GM19452 (cell line): ENCODE measurements around the gene ZBTB20.

Experiments
- ATAC-seq: cut with Tn5 transposase; IDR thresholded peaks from one replicate; pipeline ENCODE4 v1.9.1; 2021; ENCODE audit not compliant: unreplicated experiment

The ZBTB20 gene

DNA sequence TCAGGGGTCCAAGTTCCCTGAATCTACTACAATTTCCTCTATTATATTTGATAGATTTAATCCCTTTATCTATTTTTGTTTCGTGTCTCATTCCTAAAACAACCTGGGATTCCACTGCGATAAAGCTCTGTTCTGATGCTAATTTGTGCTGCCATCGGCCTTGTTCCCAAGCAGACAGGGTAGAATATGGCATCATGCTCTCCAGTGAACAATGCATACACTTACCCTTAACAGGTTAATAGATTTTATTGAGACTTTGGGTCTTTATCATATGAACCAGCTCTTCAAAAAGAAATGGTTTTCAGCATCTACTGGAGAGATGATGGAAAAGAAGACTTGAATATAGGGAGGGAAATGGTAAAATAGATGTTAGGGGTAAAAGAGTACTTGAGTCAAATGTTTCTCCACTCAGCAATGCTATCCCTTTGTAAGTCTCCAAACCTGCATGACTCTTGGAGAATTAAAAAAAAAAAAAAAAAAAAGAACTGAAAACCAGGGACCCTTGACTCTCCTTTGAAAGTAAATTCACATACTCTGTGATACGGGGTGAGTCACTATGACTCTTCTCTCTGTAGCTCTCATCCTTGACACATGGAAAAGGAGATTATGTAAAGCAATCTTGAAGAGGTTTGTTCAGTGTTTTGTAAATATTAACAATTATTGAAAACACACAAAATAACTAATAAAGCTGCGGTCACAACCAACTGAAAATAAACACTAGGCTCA lies 268.8 kb downstream of the ZBTB20 start:
- ATAC-seq, result no peak

DNA sequence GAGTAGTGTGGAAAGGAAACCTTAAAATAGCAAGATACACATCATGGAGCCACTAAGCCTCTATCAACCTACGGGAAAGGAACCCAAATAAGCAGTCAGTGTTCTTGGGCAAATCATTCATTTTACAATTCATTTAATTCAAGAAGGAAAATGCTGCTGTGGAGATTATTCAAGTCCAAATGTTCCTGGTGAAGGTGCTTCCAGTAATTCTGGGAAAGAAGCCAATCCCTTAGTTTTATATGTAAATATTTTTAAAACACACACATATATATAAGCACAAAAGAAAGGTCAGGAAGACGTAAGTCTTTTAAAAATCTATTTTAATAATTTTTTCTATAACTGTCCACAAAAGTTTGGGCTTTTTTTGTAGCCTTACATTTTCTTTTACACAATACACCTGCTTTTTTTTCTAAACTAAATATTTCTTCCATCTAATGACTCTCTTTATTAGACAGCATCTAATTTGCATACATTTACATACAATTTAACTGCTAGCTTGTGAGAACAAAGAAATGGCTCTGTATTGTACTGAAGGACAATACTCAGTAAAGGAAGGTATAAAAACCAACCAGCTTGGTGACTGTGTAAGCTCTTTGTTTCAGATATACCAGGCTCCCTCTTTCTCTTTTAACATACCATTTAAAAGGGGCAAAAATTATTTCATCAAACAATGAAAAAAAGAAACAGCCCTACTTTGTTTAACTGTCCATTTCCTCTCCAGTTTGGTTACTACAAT lies 269.5 kb downstream of the ZBTB20 start:
- ATAC-seq, result no peak

DNA sequence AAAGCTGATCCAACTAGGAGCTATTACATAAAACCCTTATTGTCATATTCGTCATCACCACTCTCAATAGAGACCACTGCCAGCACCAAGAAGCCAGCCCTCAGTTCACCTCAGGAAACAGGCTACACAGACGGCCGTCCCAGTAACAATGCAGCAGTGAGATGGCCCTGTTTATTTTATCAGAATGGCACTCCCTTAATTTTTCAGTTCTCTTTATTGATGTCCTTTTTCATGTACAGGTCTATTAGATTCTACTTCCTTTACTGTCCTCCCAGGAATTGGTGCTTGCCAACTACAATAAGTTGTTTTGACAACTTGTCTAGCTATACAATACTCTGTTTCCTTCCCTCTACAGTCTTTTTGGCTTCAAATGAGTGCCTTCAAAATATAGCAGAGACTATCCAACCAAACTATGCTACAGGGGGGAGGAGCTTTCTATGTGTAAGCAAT lies 272.5 kb downstream of the ZBTB20 start:
- ATAC-seq, result no peak

DNA sequence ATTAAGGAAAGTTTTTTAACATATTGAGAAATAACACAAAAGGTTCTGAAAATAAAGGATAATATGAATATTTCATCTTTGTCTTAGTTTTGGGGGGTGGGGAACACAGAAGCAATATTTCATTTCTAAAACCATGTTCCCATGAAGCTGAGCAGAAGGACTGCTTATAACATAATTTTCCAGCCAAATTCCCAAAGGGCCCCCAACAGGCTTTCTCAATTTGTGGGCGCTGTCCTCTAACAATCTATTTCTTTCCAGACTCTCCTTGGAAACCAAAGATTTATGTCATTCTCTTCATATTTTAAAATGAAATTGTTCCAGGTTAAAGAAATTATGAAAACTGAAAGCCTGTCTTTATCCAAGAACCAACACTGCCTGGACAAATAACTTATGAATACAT lies 273.5 kb downstream of the ZBTB20 start:
- no peak for ATAC-seq

DNA sequence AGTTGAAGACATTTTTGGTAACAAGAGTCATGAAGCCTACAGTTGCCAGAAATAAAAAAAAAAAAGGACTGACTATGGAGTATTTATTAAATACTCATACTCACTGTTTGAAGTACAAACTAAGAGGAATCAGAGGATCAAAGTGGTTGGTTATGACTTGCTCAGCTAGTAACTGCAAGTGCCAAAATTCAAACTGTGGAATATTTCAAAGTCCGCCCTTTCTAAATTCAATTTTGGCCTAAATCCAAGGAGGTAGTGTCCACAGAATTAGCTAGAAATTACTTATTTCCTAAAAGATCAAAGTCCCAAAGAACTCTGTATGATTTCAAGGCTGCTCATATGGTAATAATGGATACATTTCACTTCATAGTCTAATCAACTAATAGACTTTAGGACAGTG lies 274.5 kb downstream of the ZBTB20 start:
- no peak for ATAC-seq

GRCh38 chr3:114872050-114872449 lies 275.0 kb downstream of the ZBTB20 start:
- no peak for ATAC-seq

GRCh38 chr3:114867835-114868503 lies 279.1 kb downstream of the ZBTB20 start:
- no peak for ATAC-seq

GRCh38 chr3:114867359-114867758 lies 279.7 kb downstream of the ZBTB20 start:
- ATAC-seq, result no peak

GRCh38 chr3:114866430-114866829 lies 280.7 kb downstream of the ZBTB20 start:
- ATAC-seq, result no peak

DNA sequence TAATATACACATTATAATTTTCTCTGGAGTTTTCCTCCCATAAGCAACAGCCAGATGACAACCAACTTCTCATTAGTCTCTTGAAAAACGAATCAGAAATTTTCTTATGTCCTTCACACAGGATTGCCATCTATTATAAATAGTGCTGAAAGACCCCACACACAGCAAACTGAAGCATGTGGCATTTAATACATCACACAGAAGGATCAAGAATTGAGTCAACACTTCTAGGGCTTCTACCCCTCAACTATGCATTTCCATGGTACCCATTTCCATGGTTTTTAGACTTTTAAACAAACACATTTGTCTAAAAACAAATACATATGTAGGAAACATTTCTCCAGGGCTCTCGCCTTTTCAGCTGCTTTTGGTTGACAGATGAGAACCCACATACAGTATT lies 282.1 kb downstream of the ZBTB20 start:
- no peak for ATAC-seq

DNA sequence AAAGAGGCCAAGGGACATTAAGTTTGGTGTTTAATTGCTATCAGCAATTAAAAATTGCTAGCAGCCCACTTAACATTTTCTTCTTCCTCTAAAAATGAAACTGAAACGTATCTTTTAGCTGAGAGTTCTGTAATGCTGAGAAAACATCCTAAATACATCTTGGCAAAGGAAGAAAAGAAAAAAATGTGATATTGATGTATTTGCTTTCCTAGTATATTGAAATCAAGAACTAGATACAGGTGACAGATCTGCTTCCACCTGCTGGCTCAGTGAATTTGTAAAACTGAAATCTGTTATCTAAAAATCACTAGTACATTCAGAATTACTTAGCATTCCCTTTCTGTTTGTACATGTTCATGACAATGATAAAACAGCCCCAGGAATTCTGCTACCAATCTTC lies 283.2 kb downstream of the ZBTB20 start:
- no peak for ATAC-seq

DNA sequence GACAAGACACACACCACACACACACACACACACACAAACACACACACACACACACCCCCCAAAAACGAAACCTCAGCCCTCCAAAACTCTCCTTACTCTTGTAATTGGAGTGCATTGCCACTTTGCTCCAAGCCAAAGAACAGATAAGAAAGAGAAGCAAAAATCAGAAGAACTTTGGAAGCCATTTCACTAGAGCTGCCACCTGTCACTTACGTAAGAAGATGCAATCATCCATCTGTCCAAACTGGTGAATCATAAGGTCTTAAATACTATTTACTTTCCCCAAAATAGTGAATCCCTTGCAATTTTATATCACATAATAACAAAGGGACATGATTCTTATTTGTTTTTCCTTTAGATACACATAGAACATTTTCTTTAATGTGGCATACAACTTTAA lies 285.4 kb downstream of the ZBTB20 start:
- no peak for ATAC-seq

DNA sequence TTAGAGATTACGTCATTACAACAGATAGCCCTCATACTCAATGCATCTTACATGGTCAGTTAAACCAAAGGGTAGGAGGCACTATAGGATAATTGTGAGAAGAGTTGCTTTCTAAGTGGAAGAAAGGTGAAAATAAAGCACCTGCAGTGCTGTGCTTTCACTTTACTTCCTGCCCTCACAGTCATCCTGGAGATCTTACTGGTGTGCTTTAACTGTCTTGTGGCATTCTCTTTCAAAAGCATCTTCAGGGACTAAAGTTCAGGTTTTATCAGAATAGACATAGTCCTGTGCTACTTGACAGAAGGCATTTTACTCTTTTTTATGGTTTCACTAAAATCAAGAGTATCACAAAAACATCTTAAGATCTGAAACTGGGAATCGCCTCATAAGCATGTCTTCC lies 286.6 kb downstream of the ZBTB20 start:
- ATAC-seq, result no peak

DNA sequence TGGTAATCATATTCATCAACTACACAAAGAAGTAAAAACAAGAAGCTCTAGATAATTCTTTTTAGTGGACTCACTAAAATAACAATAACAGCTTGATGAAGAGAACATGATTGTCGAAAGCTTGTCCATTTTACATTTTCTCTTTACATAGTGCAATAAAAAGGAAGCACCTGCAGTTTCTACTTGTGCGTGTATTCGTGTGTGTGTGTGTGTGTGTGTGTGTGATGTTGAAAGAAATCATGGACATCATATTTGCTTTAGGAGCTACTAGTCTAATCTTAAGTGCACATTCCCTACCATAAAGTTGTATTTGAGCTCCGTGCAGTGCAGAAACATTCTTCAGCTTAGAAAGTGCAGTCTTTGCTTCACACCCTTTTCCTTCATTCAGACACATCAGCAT lies 288.8 kb downstream of the ZBTB20 start:
- no peak for ATAC-seq

DNA sequence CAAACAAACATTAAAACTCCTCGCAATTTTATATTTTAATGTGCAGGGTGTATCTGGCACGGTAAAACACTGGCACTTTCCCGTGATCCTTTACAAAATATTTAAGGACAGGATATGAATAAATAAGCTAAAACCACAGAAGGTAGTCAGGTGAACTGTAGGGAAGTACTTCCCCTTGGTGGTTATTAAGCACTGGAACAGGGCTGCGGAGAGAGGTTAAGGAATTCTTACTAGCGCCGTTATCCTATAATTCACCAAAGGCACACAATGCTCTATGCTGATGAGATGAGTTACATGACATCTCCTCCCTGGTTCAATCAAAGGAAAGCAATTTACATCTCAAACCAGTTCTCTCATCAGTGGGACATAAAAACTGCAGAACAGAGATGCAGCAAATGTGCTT lies 289.8 kb downstream of the ZBTB20 start:
- ATAC-seq, result no peak

- no peak for ATAC-seq
Measured at GRCh38 chr3:114856835-114857234, 290.3 kb downstream of the ZBTB20 start.

DNA sequence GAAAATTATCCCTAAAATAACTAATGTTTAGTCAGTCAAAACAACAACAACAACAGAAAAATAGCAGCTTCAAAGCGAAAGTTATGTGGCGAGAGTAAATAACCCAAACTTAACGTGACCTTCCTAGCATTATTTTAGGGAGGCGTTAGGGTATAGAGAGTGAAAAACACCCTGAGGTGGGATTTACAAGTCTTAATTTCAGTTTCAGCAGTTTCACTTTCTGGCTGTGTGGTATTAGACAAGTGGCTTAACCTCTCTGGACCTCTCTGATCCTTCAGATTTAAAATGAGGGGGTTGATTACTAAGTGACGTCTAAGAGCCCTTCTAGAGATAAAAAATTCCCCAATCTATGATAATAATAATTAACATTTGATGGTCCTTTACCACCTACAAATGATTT lies 291.2 kb downstream of the ZBTB20 start:
- ATAC-seq, result peak; percentile 56

DNA sequence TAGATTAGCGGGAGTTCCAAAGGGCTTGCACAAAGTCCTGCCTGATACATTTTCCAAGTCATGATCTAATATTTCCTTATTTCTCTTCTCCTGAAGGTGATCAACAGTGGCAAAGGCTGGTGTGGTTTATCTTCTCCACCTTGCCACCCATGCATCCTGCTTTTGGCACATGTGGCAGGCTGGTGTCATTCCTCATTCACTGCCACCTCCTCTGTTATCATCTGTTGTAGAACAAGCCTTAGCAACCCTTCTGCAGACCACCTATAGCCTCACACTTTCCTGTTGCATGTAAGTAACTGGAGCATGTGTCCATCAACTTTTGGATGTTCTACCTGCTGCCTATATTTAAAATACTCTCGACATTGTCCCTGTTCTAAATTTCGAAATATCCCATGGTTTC lies 294.1 kb downstream of the ZBTB20 start:
- ATAC-seq, result no peak

- ATAC-seq, result no peak
Measured at GRCh38 chr3:114850898-114851297, 296.2 kb downstream of the ZBTB20 start.

DNA sequence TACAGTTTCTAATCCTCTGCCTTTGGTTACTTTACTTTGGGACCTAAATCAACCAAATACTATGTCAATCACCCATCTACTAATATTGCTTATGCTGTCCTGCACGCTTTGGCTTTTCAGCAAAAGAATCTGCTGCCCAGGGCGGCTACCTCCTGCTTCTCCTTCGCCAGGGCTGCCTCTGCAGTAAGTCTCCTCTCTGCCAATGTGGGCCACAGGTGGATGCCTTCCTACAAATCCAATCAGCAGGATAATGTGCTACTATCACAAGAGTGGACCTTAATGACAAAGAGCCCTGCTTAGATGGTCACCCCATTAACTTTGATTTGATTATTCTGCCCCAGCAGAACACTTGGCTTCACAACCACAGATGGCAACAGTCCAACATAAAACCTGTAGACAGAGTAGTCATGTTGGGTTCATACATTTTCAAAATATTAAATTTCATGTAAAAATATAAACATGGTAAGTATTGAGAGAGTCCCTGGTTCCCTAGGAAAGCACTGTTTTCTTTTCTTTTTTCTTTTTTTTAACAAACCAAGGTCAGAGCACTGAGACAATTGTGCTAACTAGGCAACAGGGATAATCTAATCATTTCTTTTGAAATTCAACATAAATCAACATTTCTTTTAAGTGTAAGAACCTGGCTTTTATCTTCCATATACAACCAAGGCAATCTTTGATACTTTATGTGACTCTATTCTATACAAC lies 298.3 kb downstream of the ZBTB20 start:
- no peak for ATAC-seq

DNA sequence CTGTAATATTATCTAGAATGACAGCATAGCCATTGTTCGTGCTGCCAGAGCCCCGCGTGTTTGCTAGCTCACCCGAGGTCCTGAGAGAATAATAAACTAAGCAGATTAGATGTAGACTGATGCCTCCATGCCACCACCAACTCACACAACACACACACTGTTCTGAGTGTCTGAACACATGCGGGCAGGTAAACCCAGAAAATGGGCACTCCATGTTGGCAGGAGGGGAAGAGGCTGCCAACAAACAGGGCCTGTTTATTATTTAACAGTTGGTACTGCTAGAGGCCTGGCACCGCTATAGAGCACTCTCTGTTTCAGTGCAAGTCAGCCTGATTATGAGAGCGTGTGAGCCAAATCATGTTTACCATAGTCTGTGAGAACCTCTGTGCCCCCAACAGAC lies 299.0 kb downstream of the ZBTB20 start:
- no peak for ATAC-seq
